Hypothalamus (tissue), 51 donors: ENCODE data around the gene ACP3.
"Not testable (repeated sequence)": the region's sequence is repeated elsewhere in the genome, so short reads cannot be mapped to it uniquely, and the experiment has no call there.

Experiments
- DNase-seq, 51 donors: peaks; one replicate each; lab custom pipeline; 2025; lab: John Stamatoyannopoulos, UW

ACP3 gene, protein sequence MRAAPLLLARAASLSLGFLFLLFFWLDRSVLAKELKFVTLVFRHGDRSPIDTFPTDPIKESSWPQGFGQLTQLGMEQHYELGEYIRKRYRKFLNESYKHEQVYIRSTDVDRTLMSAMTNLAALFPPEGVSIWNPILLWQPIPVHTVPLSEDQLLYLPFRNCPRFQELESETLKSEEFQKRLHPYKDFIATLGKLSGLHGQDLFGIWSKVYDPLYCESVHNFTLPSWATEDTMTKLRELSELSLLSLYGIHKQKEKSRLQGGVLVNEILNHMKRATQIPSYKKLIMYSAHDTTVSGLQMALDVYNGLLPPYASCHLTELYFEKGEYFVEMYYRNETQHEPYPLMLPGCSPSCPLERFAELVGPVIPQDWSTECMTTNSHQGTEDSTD

DNA sequence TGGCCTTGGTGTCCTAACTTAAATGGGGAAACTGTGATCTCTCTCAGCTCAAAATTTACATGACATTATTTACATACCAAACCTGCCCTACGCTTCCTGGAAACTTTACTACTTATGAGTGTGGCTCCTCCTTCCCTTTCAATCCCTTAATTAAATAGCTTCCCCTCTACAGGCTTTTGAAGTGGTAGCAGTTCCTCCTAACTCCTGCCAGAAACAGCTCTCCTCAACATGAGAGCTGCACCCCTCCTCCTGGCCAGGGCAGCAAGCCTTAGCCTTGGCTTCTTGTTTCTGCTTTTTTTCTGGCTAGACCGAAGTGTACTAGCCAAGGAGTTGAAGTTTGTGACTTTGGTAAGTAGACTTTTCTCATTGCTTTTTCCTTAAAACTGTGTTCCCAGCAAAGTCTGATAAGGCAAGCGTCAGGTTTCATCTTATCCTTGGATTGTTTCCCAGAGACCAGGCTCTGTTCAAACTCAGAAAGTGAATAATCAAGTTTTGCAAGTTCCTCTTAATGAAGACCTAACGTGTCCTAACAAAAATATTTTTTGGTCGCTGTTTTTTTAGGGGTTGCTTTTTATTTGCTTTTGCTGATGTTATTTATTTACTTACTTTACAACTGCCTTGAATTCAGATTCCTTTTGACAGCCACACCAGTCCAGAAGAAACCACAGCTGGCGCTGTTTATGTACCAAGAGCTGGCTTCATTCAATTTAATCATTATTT is at the start of gene ACP3:
TSS of gene ACP3 (plus strand) at position 179 of the 720 bp plus-strand sequence. CDS start at position 229, 50 bp downstream.
- peak in 13 of 51 donors; percentile 0 to 17 (median 4) for DNase-seq

DNA sequence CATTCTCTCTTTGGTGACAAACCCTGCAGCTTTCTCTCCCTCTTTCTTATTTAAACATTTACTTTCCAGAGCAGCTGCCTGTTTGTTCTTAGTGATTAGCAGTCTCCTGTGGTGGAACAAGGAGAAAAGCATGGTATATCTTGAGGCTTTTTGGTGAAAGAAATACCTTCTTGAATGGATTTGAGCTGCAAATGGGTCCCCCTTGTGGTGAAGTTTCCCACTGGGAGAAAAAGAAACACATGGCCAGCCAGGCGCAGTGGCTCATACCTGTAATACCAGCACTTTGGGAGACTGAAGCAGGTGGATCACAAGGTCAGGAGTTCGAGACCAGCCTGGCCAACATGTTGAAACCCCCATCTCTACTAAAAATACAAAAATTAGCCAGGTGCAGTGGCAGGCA is 48.3 kb upstream of the ACP3 start:
- no peak for DNase-seq

DNA sequence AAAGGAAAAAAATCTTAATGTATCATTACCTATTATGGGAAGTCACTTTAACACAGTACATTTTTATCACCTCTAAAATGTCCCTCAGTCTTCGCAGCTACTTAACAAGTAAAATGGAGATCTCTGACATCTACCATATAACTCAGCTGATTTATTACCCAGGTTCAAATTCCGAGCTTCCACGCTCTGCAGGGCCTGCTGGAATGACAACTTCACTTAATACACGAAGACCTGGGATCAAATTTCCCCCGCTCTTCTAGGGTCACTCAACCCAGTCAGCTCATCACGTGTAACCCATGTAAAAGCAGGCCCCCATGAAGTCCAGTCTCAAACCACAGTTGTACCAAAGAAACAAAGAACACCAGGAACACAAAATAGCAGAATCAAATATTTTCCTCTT is 44.2 kb upstream of the ACP3 start:
- no peak for DNase-seq

DNA sequence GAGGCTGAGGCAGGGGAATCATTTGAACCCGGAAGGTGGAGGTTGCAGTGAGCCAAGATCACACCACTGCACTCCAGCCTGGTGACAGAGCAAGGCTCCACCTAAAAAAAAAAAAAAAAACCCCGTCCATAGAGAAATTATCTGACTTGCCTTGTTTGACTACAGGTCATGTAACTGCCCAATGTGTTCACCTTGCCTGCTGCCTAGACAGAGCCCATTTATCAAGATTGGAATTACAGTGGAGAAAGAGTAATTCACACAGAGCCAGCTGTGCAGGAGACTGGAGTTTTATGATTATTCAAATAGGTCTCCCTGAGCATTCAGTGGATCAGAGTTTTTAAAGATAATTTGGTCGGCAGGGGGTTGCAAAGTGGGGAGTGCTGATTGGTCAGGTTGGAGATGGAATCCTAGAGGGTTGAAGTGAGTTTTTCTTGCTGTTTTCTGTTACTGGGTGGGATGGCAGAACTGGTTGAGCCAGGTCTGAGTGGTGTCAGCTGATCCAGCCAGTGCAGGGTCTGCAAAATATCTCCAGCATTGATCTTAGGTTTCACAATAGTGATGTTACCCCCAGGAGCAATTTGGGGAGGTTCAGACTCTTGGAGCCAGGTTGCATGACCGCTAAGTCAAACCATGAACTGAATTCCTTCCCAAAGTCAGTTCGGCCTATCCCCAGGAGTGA is 40.8 kb upstream of the ACP3 start:
- DNase-seq, result no peak

DNA sequence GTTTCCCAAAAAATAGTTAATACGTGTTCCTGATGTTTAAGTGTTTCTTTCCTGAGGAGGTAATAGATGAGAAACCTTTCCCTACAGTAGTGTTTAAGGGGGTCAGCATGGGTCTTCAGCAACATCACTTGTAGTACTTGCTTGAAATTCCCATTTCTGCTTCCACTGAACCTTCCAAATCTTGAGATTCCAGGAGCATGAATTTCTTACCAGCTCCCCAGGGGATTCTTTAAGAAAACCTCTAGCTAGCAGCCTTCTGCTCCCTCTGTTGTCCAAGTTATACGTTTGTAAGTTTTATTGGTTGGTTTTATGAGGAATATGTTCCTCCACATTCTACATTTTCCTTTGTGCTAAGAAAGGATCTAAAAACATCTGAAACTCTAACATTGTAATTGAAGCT is 38.2 kb upstream of the ACP3 start:
- no peak for DNase-seq

DNA sequence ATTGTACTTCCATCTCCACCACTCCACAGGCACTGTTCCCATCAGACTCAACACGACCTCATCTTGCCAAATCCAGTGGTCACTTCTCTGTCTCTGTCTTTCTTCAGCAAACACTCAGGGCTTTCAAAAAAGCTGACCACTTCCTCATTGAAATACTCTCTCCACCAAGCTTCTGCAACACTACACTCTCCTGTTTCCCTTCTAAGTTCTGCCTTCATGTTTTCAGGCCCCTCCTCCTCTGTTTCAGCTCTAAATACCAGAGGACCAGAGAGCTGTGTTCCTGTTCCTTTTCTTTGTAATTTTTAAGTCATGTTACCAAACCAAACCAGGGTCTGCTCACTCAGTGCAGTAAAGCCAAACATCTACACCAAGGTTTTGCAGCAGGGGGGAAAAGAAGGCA is 33.8 kb upstream of the ACP3 start:
- peak in 5 of 51 donors; percentile 2 to 12 (median 7) for DNase-seq

DNA sequence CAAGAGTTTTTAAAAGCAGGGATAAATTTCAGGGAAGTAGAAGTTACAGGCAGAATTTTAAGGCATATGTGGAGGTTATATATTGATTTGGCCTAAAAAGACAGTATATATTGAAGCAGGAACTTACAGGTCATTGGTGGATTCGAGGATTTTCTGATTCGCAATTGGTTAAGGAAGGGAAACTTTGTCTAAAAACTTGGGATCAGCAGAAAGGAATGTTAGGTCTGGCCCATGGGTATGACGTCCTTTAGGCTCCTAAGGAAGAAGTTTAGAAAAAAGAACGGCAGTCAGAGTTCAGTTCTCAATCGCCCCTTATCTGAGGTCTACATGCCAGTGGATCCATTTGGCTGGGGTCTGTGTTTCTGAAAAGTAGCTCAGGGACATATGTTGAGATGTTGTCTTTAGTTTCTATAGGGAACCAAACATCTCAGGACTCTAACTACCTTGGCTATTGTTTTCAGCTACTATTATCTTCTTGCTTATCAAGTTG is 33.2 kb upstream of the ACP3 start:
- no peak for DNase-seq

DNA sequence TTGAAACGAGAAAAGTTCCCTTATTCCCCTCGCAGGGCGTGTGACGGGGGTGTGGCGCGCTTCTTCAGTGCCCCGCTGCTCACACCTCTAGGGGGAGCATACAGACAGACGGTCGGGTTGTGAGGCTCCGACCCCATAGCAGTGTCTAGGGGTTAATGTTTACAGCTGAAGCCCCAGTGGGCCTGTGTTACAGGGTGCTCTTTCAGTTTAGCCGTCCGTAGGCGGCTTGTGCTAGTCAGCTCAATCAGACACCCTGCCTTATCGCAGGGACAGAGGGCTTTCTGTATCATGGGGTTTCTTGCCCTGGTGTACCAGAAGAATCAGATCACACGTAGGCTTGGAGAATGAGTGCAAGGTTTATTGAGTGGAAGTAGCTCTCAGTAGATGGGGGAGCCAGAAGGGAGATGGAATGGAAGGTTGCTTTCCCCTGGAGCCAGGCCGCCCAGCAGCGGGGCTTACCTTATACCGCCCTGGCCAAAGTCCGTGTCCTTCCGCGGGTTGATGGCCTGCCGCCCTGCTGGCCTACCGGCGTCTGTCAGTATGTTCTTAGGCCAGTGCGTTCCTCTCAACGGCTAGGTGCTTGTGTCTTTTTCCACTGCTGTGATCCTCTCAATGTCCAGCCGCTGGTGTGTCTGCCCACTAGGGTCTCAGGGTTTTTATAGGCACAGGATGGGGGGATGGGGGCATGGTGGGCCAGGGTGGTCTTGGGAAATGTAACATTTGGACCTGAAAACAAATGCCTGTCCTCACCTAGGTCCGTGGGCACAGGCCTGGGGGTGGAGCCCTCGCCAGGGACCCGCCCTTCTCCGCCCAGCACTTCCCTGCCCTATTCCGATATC is 32.2 kb upstream of the ACP3 start:
- DNase-seq, result peak in 5 of 51 donors; percentile 2 to 6 (median 4)

DNA sequence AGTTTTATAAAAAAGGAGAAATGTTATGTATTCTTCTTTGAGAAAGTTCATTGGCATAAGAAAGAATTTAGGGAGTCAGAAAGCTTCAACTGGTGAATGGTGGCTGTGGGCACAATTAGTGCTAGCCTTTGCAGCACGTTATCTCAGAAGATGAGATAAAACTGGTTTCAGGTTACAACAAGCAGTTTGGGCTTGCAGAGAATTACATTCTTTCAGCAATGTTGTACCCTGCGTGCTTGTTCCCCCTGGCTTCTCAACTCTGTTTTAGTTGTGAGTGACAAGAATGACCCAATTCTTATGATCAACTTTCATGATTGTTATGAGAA is 31.6 kb upstream of the ACP3 start:
- DNase-seq, result no peak

DNA sequence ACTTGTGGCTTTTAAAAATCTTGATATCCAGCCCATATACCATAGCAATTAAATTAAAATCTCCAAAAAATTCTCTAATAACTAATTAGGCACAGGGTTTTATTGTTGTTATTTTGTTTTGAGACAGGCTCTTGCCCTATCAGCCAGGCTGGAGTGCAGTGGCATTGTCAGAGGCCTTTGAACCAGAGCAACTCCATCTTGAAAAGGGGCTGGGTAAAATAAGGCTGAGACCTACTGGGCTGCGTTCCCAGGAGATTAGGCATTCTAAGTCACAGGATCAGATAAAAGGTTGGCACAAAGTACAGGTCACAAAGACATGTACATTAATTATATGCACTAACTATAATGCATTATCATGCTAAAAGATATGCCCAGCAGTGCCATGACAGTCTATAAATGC is 31.2 kb upstream of the ACP3 start:
- no peak for DNase-seq

DNA sequence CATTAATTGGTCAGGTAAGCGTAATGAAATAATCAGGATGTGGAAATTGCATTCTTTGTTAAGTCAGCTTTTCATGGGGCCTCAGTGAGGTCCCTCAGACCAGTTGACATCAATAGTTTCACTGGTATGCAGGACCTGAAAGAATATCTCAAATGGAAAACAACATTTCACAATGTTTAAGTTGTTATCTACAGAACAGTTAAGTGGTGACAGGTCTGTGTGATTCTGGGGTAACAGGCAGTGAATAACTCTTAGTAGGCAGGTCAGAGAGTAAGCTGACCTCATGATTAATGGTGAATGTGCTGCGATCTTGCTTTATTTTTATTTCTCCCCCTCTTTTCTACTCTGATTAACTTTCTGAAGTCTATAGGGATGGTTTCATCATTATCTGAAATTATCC is 28.9 kb upstream of the ACP3 start:
- DNase-seq, result no peak

DNA sequence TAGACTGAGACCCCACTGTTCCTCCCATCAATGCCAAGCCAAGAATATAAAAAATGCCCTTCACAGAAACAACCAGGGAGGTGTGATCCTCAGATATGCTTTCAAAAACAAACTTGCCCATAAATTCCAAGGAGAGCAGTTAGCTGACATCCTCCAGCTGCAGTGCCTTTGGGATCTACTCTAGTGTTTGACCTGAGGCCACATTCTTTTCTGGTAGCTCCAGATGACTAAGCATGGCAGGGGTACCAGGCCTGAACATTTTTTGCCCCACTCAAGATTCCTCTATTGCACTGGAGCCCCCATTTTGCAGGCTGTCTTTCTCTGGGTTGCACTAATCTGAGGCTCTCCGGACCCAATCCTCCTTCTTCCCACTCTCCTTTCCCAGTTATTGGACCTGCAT is 27.9 kb upstream of the ACP3 start:
- no peak for DNase-seq

DNA sequence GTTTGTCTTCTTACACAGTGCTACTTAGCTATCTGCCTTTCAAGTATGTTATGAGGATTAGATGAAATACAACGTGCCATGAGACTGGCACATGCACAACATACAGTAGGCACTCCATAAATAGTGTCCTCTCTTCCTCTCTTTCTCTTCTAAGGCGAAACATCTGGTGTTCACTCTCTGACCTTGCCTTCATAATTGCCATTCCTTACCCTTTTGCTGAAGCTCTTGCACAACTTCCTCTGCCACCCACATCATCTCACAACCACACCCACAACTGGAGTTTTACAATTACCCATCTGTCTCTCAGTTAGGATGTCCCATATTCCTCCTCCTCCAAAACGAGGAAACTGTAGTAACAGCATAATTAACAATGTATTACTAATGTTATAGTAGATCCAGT is 26.4 kb upstream of the ACP3 start:
- no peak for DNase-seq

DNA sequence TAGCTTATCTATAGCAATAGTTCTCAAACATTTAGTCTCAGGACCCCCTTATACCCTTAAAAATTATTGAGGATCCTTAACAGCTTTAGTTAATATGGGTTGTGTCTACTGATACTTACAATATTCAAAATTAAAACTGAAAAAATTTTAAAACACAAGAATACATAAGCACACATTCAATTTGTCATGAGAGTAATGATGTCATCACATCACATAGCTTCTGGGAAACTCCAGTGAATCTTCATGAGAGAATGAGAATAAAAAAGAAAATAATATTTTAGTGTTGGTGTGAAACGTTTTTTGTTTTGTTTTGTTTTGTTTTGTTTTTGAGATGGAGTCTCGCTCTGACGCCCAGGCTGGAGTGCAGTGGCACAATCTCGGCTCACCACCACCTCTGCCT is 25.2 kb upstream of the ACP3 start:
- DNase-seq, result no peak

DNA sequence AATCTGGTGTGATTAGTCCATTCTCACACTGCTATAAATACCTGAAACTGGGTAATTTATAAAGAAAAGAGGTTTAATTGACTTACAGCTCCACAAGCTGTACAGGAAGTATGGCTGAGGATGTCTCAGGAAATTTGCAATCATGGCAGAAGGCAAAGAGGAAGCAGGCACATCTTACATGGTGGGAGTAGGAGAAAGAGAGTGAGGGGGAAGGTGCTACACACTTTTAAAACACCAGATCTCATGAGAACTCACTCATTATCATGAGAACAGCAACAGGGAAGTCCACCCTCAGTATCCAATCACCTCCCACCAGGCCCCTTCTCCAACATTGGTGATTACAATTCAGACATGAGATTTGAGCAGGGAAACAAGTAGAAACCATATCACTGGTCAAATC is 24.0 kb upstream of the ACP3 start:
- no peak for DNase-seq

DNA sequence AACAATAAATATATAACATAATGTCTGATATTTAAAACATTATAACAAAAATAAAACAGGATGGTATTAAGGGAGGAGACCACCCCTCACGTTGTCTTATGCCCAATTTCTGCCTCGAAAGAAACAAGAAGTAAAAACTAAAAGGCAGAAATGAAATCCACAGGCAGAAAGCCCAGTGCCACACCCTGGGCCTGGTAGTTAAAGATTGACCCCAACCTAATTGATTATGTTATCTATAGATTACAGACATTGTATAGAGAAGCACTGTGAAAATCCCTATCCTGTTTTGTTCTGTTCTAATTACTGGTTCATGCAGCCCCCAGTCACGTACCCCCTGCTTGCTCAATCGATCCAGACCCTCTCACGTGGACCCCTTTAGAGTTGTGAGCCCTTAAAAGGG is 22.3 kb upstream of the ACP3 start:
- no peak for DNase-seq

DNA sequence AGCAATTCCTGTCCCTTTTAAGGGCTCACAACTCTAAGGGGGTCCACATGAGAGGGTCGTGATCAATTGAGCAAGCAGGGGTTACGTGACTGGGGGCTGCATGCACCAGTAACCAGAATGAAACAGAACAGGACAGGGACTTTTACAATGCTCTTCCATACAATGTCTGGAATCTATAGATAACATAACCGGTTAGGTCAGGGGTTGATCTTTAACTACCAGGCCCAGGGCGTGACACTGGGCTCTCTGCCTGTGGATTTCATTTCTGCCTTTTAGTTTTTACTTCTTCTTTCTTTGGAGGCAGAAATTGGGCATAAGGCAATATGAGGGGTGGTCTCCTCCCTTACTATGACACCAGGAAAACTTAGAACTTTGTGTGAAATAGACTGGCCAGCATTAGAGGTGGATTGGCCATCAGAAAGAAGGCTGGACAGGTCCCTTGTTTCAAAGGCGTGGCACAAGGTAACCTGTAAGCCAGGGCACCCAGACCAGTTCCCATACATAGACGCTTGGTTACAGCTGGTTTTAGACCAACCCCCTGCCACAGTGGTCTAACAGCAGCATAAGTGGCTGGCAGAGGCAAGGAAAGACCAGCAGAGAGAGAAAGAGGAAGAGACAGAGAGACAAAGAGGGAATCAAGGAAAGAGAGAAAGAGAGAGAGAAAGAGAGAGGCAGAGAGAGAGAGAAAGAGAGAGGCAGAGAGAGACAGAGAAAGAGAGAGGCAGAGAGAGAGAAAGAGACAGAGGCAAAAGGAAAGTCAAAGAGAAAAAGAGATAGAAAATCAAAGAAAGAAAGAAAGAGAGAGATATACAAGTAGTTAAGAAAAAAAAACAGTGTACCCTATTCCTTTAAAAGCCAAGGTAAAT is 13.6 kb upstream of the ACP3 start:
- not testable (repeated sequence) for DNase-seq

DNA sequence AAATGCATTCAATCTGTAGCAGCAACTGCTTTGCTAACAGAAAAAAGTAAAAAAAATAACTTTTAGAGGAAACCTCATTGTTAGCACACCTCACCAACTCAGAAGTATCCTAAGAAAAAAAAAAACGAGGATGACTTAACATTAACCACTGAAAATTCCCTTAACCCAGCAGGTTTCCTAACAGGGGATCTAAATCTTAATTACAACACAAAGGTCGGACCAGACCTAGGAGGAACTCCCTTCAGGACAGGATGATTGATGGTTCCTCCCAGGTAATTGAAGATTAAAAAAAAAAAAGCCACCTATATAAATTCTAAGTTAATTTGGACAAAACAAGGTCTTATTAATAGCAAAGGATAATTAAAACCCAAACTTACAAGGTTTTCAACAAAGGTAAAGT is 12.9 kb upstream of the ACP3 start:
- DNase-seq, result not testable (repeated sequence)

DNA sequence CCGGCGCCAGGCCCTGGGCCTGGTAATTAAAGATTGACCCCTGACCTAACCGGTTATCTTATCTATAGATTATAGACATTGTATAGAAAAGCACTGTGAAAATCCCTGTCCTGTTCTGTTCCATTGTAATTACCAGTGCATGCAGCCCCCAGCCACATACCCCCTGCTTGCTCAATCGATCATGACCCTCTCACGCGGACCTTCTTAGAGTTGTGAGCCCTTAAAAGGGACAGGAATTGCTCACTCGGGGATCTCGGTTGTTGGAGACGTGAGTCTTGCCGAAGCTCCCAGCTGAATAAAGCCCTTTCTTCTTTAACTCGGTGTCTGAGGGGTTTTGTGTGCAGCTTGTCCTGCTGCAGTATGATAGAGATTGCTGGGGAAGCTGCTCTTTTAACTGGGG is 7.2 kb upstream of the ACP3 start:
- not testable (repeated sequence) for DNase-seq

DNA sequence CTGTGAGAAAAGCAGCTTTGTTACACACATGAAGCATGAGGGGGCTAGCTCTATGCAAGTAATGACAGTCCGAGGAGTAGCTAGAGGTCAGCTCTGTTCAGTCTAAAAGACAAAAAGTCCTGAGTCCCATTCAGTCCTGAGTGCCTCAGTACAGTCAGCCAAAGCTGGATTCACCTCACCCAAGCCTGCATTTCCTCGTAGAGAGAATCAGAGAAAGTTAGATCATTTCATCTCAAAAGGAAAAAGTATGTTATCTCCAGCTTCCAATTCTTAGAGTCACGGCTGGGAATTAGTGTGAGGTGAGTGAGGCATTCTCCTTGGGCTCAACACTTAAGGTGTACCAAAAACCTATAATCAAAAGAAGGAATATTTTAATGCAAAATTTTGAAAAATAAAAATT is 5.9 kb upstream of the ACP3 start:
- DNase-seq, result no peak
